Midbrain (tissue), 1 donor: ENCODE measurements around the gene PINLYP.
A peak's percentile ranks its signal among the peaks of the same experiment; 100 is the strongest.
"Not testable (repeated sequence)": the region's sequence is repeated elsewhere in the genome, so short reads cannot be mapped to it uniquely, and the experiment has no call there.

Experiments used
- DNase-seq: peaks from one replicate; lab custom pipeline; 2025; lab: John Stamatoyannopoulos, UW

The PINLYP gene

GRCh38 chr19:43575156-43575950, at the start of gene PINLYP, which contains the start of gene XRCC1:
TSS of gene PINLYP (plus strand) at chr19:43575801. CDS start at chr19:43577192, 1,391 bp downstream.
TSS of gene XRCC1 (minus strand) at chr19:43575527. CDS start at chr19:43575458, 69 bp downstream.
- peak; percentile 96 for DNase-seq

GRCh38 chr19:43525836-43526771, 49.5 kb upstream of the PINLYP start:
- DNase-seq = no peak

GRCh38 chr19:43526884-43527859, 48.4 kb upstream of the PINLYP start, which contains the start of gene ETHE1:
TSS of gene ETHE1 (minus strand) at chr19:43527201. CDS start at chr19:43527177, 24 bp downstream.
- peak; percentile 72 for DNase-seq

GRCh38 chr19:43527860-43528622, 47.6 kb upstream of the PINLYP start:
- no peak for DNase-seq

- peak; percentile 70 for DNase-seq
Observed at GRCh38 chr19:43532571-43532961, 43.0 kb upstream of the PINLYP start.

- DNase-seq = peak; percentile 92
Observed at GRCh38 chr19:43532962-43533545, 42.5 kb upstream of the PINLYP start, which contains the start of gene ZNF575. TSS of gene ZNF575 (plus strand) at chr19:43533188. CDS start at chr19:43534423, 1,235 bp downstream.

GRCh38 chr19:43533546-43534304, 41.9 kb upstream of the PINLYP start:
- peak; percentile 83 for DNase-seq

- DNase-seq = peak; percentile 17
Observed at GRCh38 chr19:43534305-43534815, 41.2 kb upstream of the PINLYP start.

GRCh38 chr19:43534816-43535761, 40.5 kb upstream of the PINLYP start:
- DNase-seq = peak; percentile 59

- DNase-seq = no peak
Observed at GRCh38 chr19:43538922-43539321, 36.7 kb upstream of the PINLYP start.

GRCh38 chr19:43540381-43540780, 35.2 kb upstream of the PINLYP start:
- no peak for DNase-seq

GRCh38 chr19:43541920-43542650, 33.5 kb upstream of the PINLYP start:
- no peak for DNase-seq

GRCh38 chr19:43544077-43544476, 31.5 kb upstream of the PINLYP start:
- DNase-seq = no peak

GRCh38 chr19:43545276-43545675, 30.3 kb upstream of the PINLYP start:
- no peak for DNase-seq

GRCh38 chr19:43545981-43546380, 29.6 kb upstream of the PINLYP start:
- DNase-seq = no peak

- no peak for DNase-seq
Observed at GRCh38 chr19:43546581-43546980, 29.0 kb upstream of the PINLYP start.

- DNase-seq = not testable (repeated sequence)
Observed at GRCh38 chr19:43547926-43548325, 27.7 kb upstream of the PINLYP start.
